ENCODE data around the gene NOS3.
A peak's percentile ranks its signal among the peaks of the same experiment; 100 is the strongest.

NOS3 gene

GRCh38 chr7:150999001-150999400 lies 8.2 kb downstream of the NOS3 start:
- Histone ChIP-seq H3K27me3 (ENCODE audit: control insufficient read depth in 5 of 5, insufficient read depth in 4 of 5, low read length in 5 of 5) (peaks cover 0 to 6% (median 0%) of the 10 kb centered on the region in 5 donors), H3K4me3 (ENCODE audit: low read depth in 1 of 5, low read length in 5 of 5) (no peak overlapping the region), H3K9me3 (ENCODE audit: control insufficient read depth in 5 of 5, low read length in 5 of 5) (no peaks in the 10 kb centered on the region), H3K4me1 (ENCODE audit: control insufficient read depth in 5 of 5, insufficient read depth in 5 of 5, low read length in 5 of 5) (peaks cover 2 to 31% (median 22%) of the 10 kb centered on the region in 5 donors), H3K27ac (ENCODE audit: low read depth, low read length) (no peak overlapping the region), H3K36me3 (ENCODE audit: control insufficient read depth in 5 of 5, insufficient read depth in 5 of 5, low read length in 5 of 5) (peaks cover 0 to 31% (median 27%) of the 10 kb centered on the region in 5 donors), H3K9ac (ENCODE audit: low read length in 5 of 5) (no peak overlapping the region)

GRCh38 chr7:150999497-151000230 lies 8.8 kb downstream of the NOS3 start:
- Histone ChIP-seq H3K9me3 (ENCODE audit: control insufficient read depth in 5 of 5, low read length in 5 of 5) (no peaks in the 10 kb centered on the region), H3K4me1 (ENCODE audit: control insufficient read depth in 5 of 5, insufficient read depth in 5 of 5, low read length in 5 of 5) (peaks cover 2 to 24% (median 16%) of the 10 kb centered on the region in 5 donors), H3K27ac (ENCODE audit: low read depth, low read length) (no peak overlapping the region), H3K4me3 (ENCODE audit: low read depth in 1 of 5, low read length in 5 of 5) (no peak overlapping the region), H3K36me3 (ENCODE audit: control insufficient read depth in 5 of 5, insufficient read depth in 5 of 5, low read length in 5 of 5) (peaks cover 0 to 31% (median 27%) of the 10 kb centered on the region in 5 donors), H3K27me3 (ENCODE audit: control insufficient read depth in 5 of 5, insufficient read depth in 4 of 5, low read length in 5 of 5) (peaks cover 0 to 6% (median 0%) of the 10 kb centered on the region in 5 donors), H3K9ac (ENCODE audit: low read length in 5 of 5) (no peak overlapping the region)

- Histone ChIP-seq H3K9me3 (ENCODE audit: control insufficient read depth in 5 of 5, low read length in 5 of 5) (no peaks in the 10 kb centered on the region), H3K36me3 (ENCODE audit: control insufficient read depth in 5 of 5, insufficient read depth in 5 of 5, low read length in 5 of 5) (peaks cover 0 to 38% (median 34%) of the 10 kb centered on the region in 5 donors), H3K4me1 (ENCODE audit: control insufficient read depth in 5 of 5, insufficient read depth in 5 of 5, low read length in 5 of 5) (peaks cover 0 to 19% (median 10%) of the 10 kb centered on the region in 5 donors), H3K4me3 (ENCODE audit: low read depth in 1 of 5, low read length in 5 of 5) (no peak overlapping the region), H3K27me3 (ENCODE audit: control insufficient read depth in 5 of 5, insufficient read depth in 4 of 5, low read length in 5 of 5) (peaks cover 0 to 3% (median 0%) of the 10 kb centered on the region in 5 donors), H3K27ac (ENCODE audit: low read depth, low read length) (no peak overlapping the region), H3K9ac (ENCODE audit: low read length in 5 of 5) (no peak overlapping the region)
These were observed 10.2 kb downstream of the NOS3 start for GRCh38 chr7:151000897-151001495.

GRCh38 chr7:151001546-151001945 lies 10.7 kb downstream of the NOS3 start:
- peaks cover 0 to 38% (median 34%) of the 10 kb centered on the region in 5 donors for H3K36me3 ChIP-seq (ENCODE audit: control insufficient read depth in 5 of 5, insufficient read depth in 5 of 5, low read length in 5 of 5)

GRCh38 chr7:151003572-151003971 lies 12.8 kb downstream of the NOS3 start:
- no peaks in the 10 kb centered on the region for H3K9me3 ChIP-seq (ENCODE audit: control insufficient read depth in 5 of 5, low read length in 5 of 5)
- H3K36me3 ChIP-seq (ENCODE audit: control insufficient read depth in 5 of 5, insufficient read depth in 5 of 5, low read length in 5 of 5) = peaks cover 0 to 31% (median 25%) of the 10 kb centered on the region in 5 donors
- no peak overlapping the region for H3K27ac ChIP-seq (ENCODE audit: low read depth, low read length)
- no peaks in the 10 kb centered on the region for H3K27me3 ChIP-seq (ENCODE audit: control insufficient read depth in 5 of 5, insufficient read depth in 4 of 5, low read length in 5 of 5)
- no peak overlapping the region for H3K9ac ChIP-seq (ENCODE audit: low read length in 5 of 5)
- no peak overlapping the region for H3K4me3 ChIP-seq (ENCODE audit: low read depth in 1 of 5, low read length in 5 of 5)
- H3K4me1 ChIP-seq (ENCODE audit: control insufficient read depth in 5 of 5, insufficient read depth in 5 of 5, low read length in 5 of 5) = peaks cover 4 to 21% (median 7%) of the 10 kb centered on the region in 5 donors

More at GRCh38 chr7:151001546-151001945, 10.7 kb downstream of the NOS3 start:
- peaks cover 0 to 3% (median 0%) of the 10 kb centered on the region in 5 donors for H3K27me3 ChIP-seq (ENCODE audit: control insufficient read depth in 5 of 5, insufficient read depth in 4 of 5, low read length in 5 of 5)
- no peaks in the 10 kb centered on the region for H3K9me3 ChIP-seq (ENCODE audit: control insufficient read depth in 5 of 5, low read length in 5 of 5)
- H3K4me1 ChIP-seq (ENCODE audit: control insufficient read depth in 5 of 5, insufficient read depth in 5 of 5, low read length in 5 of 5) = peaks cover 0 to 16% (median 11%) of the 10 kb centered on the region in 5 donors
- H3K4me3 ChIP-seq (ENCODE audit: low read depth in 1 of 5, low read length in 5 of 5) = no peak overlapping the region
- H3K9ac ChIP-seq (ENCODE audit: low read length in 5 of 5) = no peak overlapping the region
- H3K27ac ChIP-seq (ENCODE audit: low read depth, low read length) = no peak overlapping the region

- H3K27me3 ChIP-seq (ENCODE audit: control insufficient read depth in 5 of 5, insufficient read depth in 4 of 5, low read length in 5 of 5) = peaks cover 0 to 12% (median 5%) of the 10 kb centered on the region in 5 donors
- H3K4me1 ChIP-seq (ENCODE audit: control insufficient read depth in 5 of 5, insufficient read depth in 5 of 5, low read length in 5 of 5) = peaks cover 4 to 29% (median 18%) of the 10 kb centered on the region in 5 donors
- H3K36me3 ChIP-seq (ENCODE audit: control insufficient read depth in 5 of 5, insufficient read depth in 5 of 5, low read length in 5 of 5) = peaks cover 0 to 26% (median 20%) of the 10 kb centered on the region in 5 donors
- no peak overlapping the region for H3K9ac ChIP-seq (ENCODE audit: low read length in 5 of 5)
- no peak overlapping the region for H3K27ac ChIP-seq (ENCODE audit: low read depth, low read length)
- H3K9me3 ChIP-seq (ENCODE audit: control insufficient read depth in 5 of 5, low read length in 5 of 5) = no peaks in the 10 kb centered on the region
- no peak overlapping the region for H3K4me3 ChIP-seq (ENCODE audit: low read depth in 1 of 5, low read length in 5 of 5)
These were observed 14.7 kb downstream of the NOS3 start for GRCh38 chr7:151005566-151005965.

- H3K9me3 ChIP-seq (ENCODE audit: control insufficient read depth in 5 of 5, low read length in 5 of 5) = no peaks in the 10 kb centered on the region
- peaks cover 0 to 21% (median 17%) of the 10 kb centered on the region in 5 donors for H3K36me3 ChIP-seq (ENCODE audit: control insufficient read depth in 5 of 5, insufficient read depth in 5 of 5, low read length in 5 of 5)
- no peak overlapping the region for H3K4me3 ChIP-seq (ENCODE audit: low read depth in 1 of 5, low read length in 5 of 5)
- H3K9ac ChIP-seq (ENCODE audit: low read length in 5 of 5) = no peak overlapping the region
- peaks cover 0 to 16% (median 5%) of the 10 kb centered on the region in 5 donors for H3K27me3 ChIP-seq (ENCODE audit: control insufficient read depth in 5 of 5, insufficient read depth in 4 of 5, low read length in 5 of 5)
- no peak overlapping the region for H3K27ac ChIP-seq (ENCODE audit: low read depth, low read length)
- peaks cover 6 to 37% (median 21%) of the 10 kb centered on the region in 5 donors for H3K4me1 ChIP-seq (ENCODE audit: control insufficient read depth in 5 of 5, insufficient read depth in 5 of 5, low read length in 5 of 5)
These were observed 15.9 kb downstream of the NOS3 start for GRCh38 chr7:151006590-151007300.

GRCh38 chr7:151007469-151007898 lies 16.7 kb downstream of the NOS3 start:
- Histone ChIP-seq H3K4me1 (ENCODE audit: control insufficient read depth in 5 of 5, insufficient read depth in 5 of 5, low read length in 5 of 5) (peaks cover 9 to 44% (median 21%) of the 10 kb centered on the region in 5 donors), H3K9me3 (ENCODE audit: control insufficient read depth in 5 of 5, low read length in 5 of 5) (no peaks in the 10 kb centered on the region), H3K9ac (ENCODE audit: low read length in 5 of 5) (peak overlapping the region in 1 of 5 donors; percentile 18), H3K27ac (ENCODE audit: low read depth, low read length) (no peak overlapping the region), H3K36me3 (ENCODE audit: control insufficient read depth in 5 of 5, insufficient read depth in 5 of 5, low read length in 5 of 5) (peaks cover 0 to 15% (median 10%) of the 10 kb centered on the region in 5 donors), H3K4me3 (ENCODE audit: low read depth in 1 of 5, low read length in 5 of 5) (no peak overlapping the region), H3K27me3 (ENCODE audit: control insufficient read depth in 5 of 5, insufficient read depth in 4 of 5, low read length in 5 of 5) (peaks cover 0 to 19% (median 5%) of the 10 kb centered on the region in 5 donors)

GRCh38 chr7:151008143-151008510 lies 17.3 kb downstream of the NOS3 start:
- Histone ChIP-seq H3K27me3 (ENCODE audit: control insufficient read depth in 5 of 5, insufficient read depth in 4 of 5, low read length in 5 of 5) (peaks cover 0 to 21% (median 10%) of the 10 kb centered on the region in 5 donors), H3K9me3 (ENCODE audit: control insufficient read depth in 5 of 5, low read length in 5 of 5) (no peaks in the 10 kb centered on the region), H3K9ac (ENCODE audit: low read length in 5 of 5) (peak overlapping the region in 1 of 5 donors; percentile 9), H3K36me3 (ENCODE audit: control insufficient read depth in 5 of 5, insufficient read depth in 5 of 5, low read length in 5 of 5) (peaks cover 0 to 16% (median 9%) of the 10 kb centered on the region in 5 donors), H3K27ac (ENCODE audit: low read depth, low read length) (no peak overlapping the region), H3K4me3 (ENCODE audit: low read depth in 1 of 5, low read length in 5 of 5) (peak overlapping the region; percentile 32 to 60 (median 50)), H3K4me1 (ENCODE audit: control insufficient read depth in 5 of 5, insufficient read depth in 5 of 5, low read length in 5 of 5) (peaks cover 9 to 51% (median 28%) of the 10 kb centered on the region in 5 donors)
